OCI-LY1 (cell line): ENCODE measurements around the gene LZTS3.

ENCODE experiments used
- H2AFZ ChIP-seq: fragments of 200-600 bp; sonication (generic), shearing (Covaris generic); 2 replicates; pipeline ENCODE4 v1.6.0; 2014; ENCODE audit warnings: antibody characterized with exemption, mild to moderate bottlenecking, low read length
- H3F3A ChIP-seq: fragments of 200-600 bp; sonication (generic), shearing (Covaris generic); 2 replicates; pipeline ENCODE4 v1.6.0; 2014; ENCODE audit warnings: mild to moderate bottlenecking, antibody characterized with exemption, low read length, moderate library complexity; ENCODE audit not compliant: insufficient read depth
- H3K27ac ChIP-seq: fragments of 200-600 bp; sonication (generic); 2 replicates; pipeline ENCODE4 v1.5.1; 2014; ENCODE audit warnings: low read length, mixed run types, mild to moderate bottlenecking, low read depth; ENCODE audit not compliant: poor library complexity, severe bottlenecking
- H3K27me3 ChIP-seq: fragments of 200-600 bp; sonication (generic); 2 replicates; pipeline ENCODE4 v1.6.0; 2014; ENCODE audit warnings: antibody characterized with exemption, mild to moderate bottlenecking, low read length, moderate library complexity; ENCODE audit not compliant: insufficient read depth
- H3K36me3 ChIP-seq: fragments of 200-600 bp; sonication (generic); 2 replicates; pipeline ENCODE4 v1.6.1; 2014; ENCODE audit warnings: mild to moderate bottlenecking, antibody characterized with exemption, low read length, moderate library complexity, mixed read lengths; ENCODE audit not compliant: insufficient read depth
- H3K4me1 ChIP-seq: fragments of 200-600 bp; sonication (generic); 2 replicates; pipeline ENCODE4 v1.5.1; 2014; ENCODE audit warnings: mild to moderate bottlenecking, low read length, moderate library complexity; ENCODE audit not compliant: insufficient read depth, severe bottlenecking
- H3K4me2 ChIP-seq: fragments of 200-600 bp; sonication (generic), shearing (Covaris generic); 2 replicates; pipeline ENCODE4 v1.6.1; 2014; ENCODE audit warnings: low read length
- H3K4me3 ChIP-seq: fragments of 200-600 bp; sonication (generic); 2 replicates; pipeline ENCODE4 v1.5.1; 2014; ENCODE audit warnings: low read length, low read depth, mild to moderate bottlenecking, mixed read lengths; ENCODE audit not compliant: poor library complexity, severe bottlenecking
- H3K79me2 ChIP-seq: fragments of 200-600 bp; shearing (Covaris generic); 2 replicates; pipeline ENCODE4 v1.6.1; 2016; ENCODE audit warnings: mixed run types, low read length, mixed read lengths; ENCODE audit not compliant: insufficient read depth
- H3K9ac ChIP-seq: fragments of 200-600 bp; sonication (generic), shearing (Covaris generic); 2 replicates; pipeline ENCODE4 v1.6.1; 2014; ENCODE audit warnings: mild to moderate bottlenecking, low read length, mixed read lengths
- H3K9me2 ChIP-seq: fragments of 200-600 bp; sonication (generic), shearing (Covaris generic); 2 replicates; pipeline ENCODE4 v1.6.1; 2014; ENCODE audit warnings: low read depth, mild to moderate bottlenecking, low read length, mixed read lengths
- H3K9me3 ChIP-seq: fragments of 200-600 bp; shearing (Covaris generic); 2 replicates; pipeline ENCODE4 v1.6.1; 2014; ENCODE audit warnings: low read length, mixed read lengths
- H4K20me1 ChIP-seq: fragments of 200-600 bp; sonication (generic), shearing (Covaris generic); 2 replicates; pipeline ENCODE4 v1.6.0; 2016; ENCODE audit warnings: mild to moderate bottlenecking, low read length; ENCODE audit not compliant: insufficient read depth
- EZH2 ChIP-seq: fragments of 200-600 bp; sonication (generic), shearing (Covaris generic); IDR thresholded peaks from 2 replicates; pipeline ENCODE4 v1.8.0; 2017; ENCODE audit warnings: borderline replicate concordance, mixed run types, mild to moderate bottlenecking, antibody characterized with exemption, low read length, moderate library complexity, mixed read lengths
- TF ChIP-seq, protein P1 (sequence below): fragments of 200-600 bp; sonication (generic), shearing (Covaris generic); IDR thresholded peaks from 2 replicates; pipeline ENCODE4 v1.5.1; 2017; ENCODE audit warnings: mild to moderate bottlenecking, antibody characterized with exemption, low read length, moderate library complexity, mixed read lengths

The LZTS3 gene

GRCh38 chr20:3173610-3174441 is 477 bp upstream of the LZTS3 start:
- peak overlapping the region; percentile 89 for H3K4me2 ChIP-seq
- H4K20me1 ChIP-seq = no peaks in the 10 kb centered on the region
- peaks cover 12% of the 10 kb centered on the region for H3K4me1 ChIP-seq
- no peaks in the 10 kb centered on the region for H3F3A ChIP-seq
- H2AFZ ChIP-seq = peak overlapping the region; percentile 35; the same call in 1 of the 2 replicates
- peak overlapping the region; percentile 63 for H3K9ac ChIP-seq
- H3K9me3 ChIP-seq = no peaks in the 10 kb centered on the region
- no peaks in the 10 kb centered on the region for H3K79me2 ChIP-seq
- TF ChIP-seq, protein P1, sequence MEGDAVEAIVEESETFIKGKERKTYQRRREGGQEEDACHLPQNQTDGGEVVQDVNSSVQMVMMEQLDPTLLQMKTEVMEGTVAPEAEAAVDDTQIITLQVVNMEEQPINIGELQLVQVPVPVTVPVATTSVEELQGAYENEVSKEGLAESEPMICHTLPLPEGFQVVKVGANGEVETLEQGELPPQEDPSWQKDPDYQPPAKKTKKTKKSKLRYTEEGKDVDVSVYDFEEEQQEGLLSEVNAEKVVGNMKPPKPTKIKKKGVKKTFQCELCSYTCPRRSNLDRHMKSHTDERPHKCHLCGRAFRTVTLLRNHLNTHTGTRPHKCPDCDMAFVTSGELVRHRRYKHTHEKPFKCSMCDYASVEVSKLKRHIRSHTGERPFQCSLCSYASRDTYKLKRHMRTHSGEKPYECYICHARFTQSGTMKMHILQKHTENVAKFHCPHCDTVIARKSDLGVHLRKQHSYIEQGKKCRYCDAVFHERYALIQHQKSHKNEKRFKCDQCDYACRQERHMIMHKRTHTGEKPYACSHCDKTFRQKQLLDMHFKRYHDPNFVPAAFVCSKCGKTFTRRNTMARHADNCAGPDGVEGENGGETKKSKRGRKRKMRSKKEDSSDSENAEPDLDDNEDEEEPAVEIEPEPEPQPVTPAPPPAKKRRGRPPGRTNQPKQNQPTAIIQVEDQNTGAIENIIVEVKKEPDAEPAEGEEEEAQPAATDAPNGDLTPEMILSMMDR = peak; percentile 19; the same call in 1 of the 2 replicates
- no peak for TF ChIP-seq EZH2
- no peaks in the 10 kb centered on the region for H3K36me3 ChIP-seq
- no peaks in the 10 kb centered on the region for H3K9me2 ChIP-seq
- no peak overlapping the region for H3K27ac ChIP-seq
- H3K4me3 ChIP-seq = peak overlapping the region; percentile 99
- H3K27me3 ChIP-seq = no peaks in the 10 kb centered on the region

GRCh38 chr20:3172126-3172932 is 1.0 kb downstream of the LZTS3 start:
- Histone ChIP-seq H2AFZ (no peak overlapping the region), H3K9me3 (no peaks in the 10 kb centered on the region), H4K20me1 (no peaks in the 10 kb centered on the region), H3K4me3 (peak overlapping the region; percentile 99), H3K9ac (no peak overlapping the region), H3K79me2 (no peaks in the 10 kb centered on the region), H3K4me2 (peak overlapping the region; percentile 89), H3K36me3 (no peaks in the 10 kb centered on the region), H3K27ac (no peak overlapping the region), H3K27me3 (no peaks in the 10 kb centered on the region), H3F3A (no peaks in the 10 kb centered on the region), H3K4me1 (peaks cover 7% of the 10 kb centered on the region), H3K9me2 (no peaks in the 10 kb centered on the region)
- TF ChIP-seq, protein P1 = no peak
- TF ChIP-seq EZH2 = no peak

DNA sequence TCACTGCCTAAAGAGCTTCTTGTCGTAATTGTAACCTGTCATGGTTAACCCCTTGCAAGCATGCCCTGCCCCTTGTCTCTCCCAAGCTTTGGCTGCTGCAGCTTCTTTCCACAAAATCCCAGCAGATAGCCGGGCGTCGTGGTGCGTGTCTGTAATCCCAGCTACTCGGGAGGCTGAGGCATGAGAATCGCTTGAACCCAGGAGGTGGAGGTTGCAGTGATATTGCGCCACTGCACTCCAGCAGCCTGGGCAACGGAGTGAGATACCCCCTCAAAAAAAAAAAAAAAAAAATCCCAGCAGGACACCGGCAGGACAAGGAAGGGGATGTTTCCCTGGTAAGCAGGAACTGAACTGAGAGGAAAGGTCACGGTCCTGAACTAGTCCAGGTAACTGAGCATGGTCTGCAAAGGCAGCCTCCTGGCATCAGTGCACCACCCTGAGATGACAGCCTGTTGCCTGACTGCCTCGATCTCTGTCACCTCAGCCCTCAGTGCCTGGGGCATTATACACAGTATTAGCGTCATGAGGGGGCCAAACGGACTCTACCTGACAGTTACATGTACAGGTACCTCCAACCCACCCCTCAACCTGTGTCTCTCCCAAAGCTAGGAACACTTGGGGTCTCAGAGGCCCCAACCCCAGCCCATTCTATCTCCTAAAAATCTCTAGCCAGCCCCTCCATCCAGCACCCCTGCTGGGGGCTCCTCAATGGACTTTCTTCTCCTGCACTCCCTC is 1.8 kb downstream of the LZTS3 start:
- H3K27ac ChIP-seq = no peak overlapping the region
- H3K36me3 ChIP-seq = no peaks in the 10 kb centered on the region
- H3K9ac ChIP-seq = no peak overlapping the region
- H3F3A ChIP-seq = no peaks in the 10 kb centered on the region
- TF ChIP-seq EZH2 = no peak
- TF ChIP-seq, protein P1 = no peak
- H3K4me2 ChIP-seq = no peak overlapping the region
- peaks cover 7% of the 10 kb centered on the region for H3K4me1 ChIP-seq
- H3K4me3 ChIP-seq = no peak overlapping the region
- H3K9me2 ChIP-seq = no peaks in the 10 kb centered on the region
- H4K20me1 ChIP-seq = no peaks in the 10 kb centered on the region
- H3K27me3 ChIP-seq = no peaks in the 10 kb centered on the region
- no peaks in the 10 kb centered on the region for H3K79me2 ChIP-seq
- H2AFZ ChIP-seq = no peak overlapping the region
- H3K9me3 ChIP-seq = no peaks in the 10 kb centered on the region
